Skeletal muscle cell (primary cell): ENCODE data around the gene DNAH1.

Source experiments
- DNase-seq: peaks from one replicate; pipeline ENCODE4 v3.0.0-alpha.2; 2010; ENCODE audit warnings: low read depth
- H3K4me3 ChIP-seq: 2 replicates; pipeline ENCODE4 v1.5.1; 2011; ENCODE audit warnings: low read depth, mild to moderate bottlenecking, control low read depth, low read length, moderate library complexity

DNAH1 gene

GRCh38 chr3:52289747-52290595 is 26.1 kb upstream of the DNAH1 start:
- H3K4me3 ChIP-seq, result no peak overlapping the region
- DNase-seq, result no peak

DNA sequence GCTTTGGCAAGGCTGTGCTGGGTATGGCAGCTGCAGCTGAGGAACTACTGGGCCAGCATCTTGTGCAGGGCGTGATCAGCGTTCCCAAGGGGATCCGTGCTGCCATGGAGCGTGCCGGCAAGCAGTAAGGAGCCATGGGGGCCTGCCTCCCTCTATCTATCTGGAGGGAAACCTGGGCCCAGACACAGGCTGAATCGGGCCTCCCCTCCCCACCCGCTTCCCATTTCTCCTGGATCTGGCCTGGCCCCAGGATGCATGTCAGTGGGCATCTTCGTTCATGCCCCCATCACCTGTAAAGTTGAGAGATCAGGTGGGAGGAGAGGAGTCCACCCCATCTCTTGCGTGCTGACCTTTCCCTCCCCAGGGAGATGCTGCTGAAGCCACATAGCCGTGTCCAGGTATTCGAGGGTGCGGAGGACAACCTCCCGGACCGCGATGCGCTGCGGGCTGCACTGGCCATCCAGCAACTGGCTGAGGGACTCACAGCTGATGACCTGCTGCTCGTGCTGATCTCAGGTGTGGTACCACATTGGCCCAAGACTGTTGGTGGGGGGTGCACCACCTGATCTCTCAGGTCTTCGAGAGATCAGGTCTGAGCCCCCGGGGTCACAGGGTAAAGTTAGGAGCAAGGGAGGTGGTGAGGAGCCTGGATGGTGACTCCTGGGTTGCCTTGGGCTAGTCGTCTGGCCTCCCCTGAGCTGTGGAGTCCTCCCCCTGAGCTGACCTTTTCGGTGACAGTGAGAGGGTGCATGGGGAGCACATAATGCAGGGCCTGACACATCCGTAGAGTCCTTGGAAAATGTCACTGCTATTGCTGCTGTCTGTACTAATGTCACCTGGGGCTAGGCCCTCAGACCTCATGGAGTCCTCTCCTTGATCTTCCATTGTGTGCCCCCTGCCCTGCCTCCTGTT is 25.3 kb upstream of the DNAH1 start:
- H3K4me3 ChIP-seq, result no peak overlapping the region
- no peak for DNase-seq

- DNase-seq, result no peak
- no peak overlapping the region for H3K4me3 ChIP-seq
These were observed 24.5 kb upstream of the DNAH1 start for GRCh38 chr3:52291508-52292181.

GRCh38 chr3:52292247-52293065 is 23.7 kb upstream of the DNAH1 start:
- H3K4me3 ChIP-seq, result no peak overlapping the region
- DNase-seq, result no peak

GRCh38 chr3:52293491-52294319 is 22.4 kb upstream of the DNAH1 start:
- no peak for DNase-seq
- no peak overlapping the region for H3K4me3 ChIP-seq

GRCh38 chr3:52294320-52295150 is 21.6 kb upstream of the DNAH1 start:
- no peak for DNase-seq
- no peak overlapping the region for H3K4me3 ChIP-seq

DNA sequence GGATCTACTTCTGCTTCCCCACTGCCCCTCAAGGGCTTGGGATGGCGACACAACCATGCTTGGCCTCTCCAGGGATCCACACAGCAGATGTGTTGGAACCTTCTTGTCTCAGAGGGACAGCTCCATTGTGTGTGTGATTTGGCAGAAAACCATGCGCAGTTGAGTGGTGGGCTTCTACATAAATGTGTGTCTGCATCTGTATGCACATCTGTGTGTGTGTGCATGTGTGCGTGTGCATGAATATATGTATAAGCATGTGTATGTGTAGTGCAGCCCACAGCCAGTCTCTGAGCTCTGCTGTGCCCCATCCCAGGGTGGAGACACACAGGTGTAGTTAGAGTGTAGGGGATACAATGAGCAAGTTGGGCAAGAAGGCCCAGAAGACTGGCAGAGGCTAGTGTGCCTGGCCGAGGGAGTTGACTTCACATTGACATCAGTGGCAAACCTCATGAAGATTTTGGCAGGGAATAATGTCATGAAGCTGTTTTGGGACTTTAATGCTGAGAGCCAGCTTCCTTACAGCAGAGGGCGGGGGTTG is 20.4 kb upstream of the DNAH1 start:
- DNase-seq, result no peak
- no peak overlapping the region for H3K4me3 ChIP-seq

DNA sequence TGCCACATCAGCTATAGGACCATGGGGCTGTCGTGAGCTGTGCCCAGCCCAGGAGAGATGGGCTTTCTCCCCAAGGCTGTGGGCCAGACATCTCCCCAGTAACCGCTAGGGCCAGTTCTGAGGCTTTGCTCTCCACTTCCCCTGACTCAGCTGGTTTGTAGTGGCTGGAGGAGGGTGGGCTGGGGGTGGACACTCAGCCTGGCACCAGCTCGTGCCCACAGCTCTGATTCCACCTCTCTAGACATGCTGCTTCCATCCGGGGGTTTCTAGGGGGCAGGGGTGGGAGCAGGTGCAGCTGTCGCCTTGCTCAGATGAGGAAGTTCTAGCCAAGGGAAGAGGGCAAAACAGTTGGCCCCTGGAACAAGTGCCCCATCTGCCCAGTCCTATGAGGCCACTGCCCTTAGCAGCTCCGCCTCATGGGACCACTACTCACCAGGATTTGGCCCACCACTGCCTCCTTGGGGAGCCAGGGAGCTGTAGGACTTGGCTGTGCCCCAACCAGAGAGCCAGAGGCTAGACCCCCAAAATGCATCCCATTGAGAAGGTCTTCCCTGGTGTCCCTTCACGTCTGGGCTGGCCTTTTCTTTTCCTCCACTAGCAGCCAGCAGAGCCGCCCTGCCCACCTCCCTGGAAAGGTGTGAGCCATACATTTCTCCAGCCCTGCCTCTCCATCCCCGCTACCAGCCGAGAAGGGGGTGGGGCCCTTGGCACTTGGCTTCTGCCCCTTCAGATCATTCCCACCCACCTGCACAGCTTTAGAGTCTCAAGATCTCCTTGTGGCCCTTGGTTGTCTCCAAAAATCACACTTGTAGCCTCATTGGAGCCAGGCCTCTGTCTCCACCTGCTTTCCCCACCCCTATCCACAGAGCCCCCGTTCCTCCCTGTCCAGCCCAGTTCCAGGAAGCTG is 18.6 kb upstream of the DNAH1 start:
- no peak for DNase-seq
- no peak overlapping the region for H3K4me3 ChIP-seq

- DNase-seq, result no peak
- H3K4me3 ChIP-seq, result no peak overlapping the region
These were observed 17.7 kb upstream of the DNAH1 start for GRCh38 chr3:52298149-52299098.

GRCh38 chr3:52299247-52299878 is 16.8 kb upstream of the DNAH1 start:
- no peak for DNase-seq
- H3K4me3 ChIP-seq, result no peak overlapping the region

DNA sequence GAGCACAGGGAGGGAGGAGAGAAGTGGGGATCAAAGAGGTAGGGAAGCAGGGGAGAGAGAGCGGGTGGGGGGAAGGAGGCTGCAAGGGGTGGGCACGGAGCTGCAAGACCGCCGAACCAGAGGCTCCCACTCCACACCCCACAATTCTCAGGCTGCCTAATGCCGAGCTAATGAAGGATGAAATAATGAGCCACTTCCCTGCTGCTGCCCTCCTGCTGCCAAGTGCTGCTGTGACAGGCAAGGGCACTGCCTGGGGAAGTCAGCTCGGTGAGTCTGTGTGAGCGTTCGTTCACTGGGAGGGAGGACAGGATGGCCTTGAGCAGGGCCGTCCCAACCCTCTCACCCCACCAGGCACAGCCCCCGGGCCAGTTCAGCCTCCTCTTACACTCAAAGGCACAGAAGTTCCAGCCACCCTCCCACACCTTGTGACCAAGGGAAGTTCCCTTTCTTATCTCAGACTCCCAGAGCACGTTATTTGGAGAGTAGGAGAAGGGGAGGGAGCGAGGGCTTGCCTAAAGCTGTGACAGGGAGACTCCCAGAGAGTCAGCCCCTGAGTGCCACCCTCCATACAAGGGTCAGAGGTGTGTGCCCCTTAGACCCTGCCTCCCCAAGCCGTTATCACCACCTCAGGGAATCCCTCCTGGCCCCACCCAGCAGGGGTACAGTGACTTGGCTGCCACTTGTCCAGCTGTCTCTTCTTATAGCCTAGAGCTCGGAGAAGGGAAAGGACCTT is 16.1 kb upstream of the DNAH1 start:
- no peak overlapping the region for H3K4me3 ChIP-seq
- DNase-seq, result no peak

- DNase-seq, result no peak
- no peak overlapping the region for H3K4me3 ChIP-seq
These were observed 13.5 kb upstream of the DNAH1 start for GRCh38 chr3:52302426-52303145.

DNA sequence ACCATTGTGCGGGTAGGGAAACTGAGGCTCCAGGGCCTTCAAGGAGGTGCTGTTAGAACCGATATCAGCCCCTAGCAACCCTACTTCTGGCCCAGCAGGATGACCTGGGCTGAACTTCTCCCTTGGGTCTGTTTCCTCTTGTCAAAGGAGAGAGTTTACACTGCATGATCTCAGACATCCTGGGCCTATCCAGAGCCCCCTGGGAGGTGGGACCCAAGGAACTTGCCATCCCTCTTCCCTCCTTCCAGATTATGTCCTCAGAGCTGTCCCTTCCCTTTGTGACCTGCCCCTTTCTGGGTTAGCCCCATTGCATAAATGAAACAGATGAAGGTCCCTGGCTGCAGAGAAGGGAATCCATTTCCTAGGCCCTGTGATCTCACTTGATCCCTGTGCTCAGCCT is 12.3 kb upstream of the DNAH1 start:
- H3K4me3 ChIP-seq, result no peak overlapping the region
- DNase-seq, result no peak

GRCh38 chr3:52305926-52306325 is 10.2 kb upstream of the DNAH1 start:
- no peak overlapping the region for H3K4me3 ChIP-seq
- DNase-seq, result no peak
